GM13977 (cell line): ENCODE measurements around the gene TOGARAM2.

Experiments used
- DNase-seq: peaks from one replicate; pipeline ENCODE4 v3.0.0; 2012; ENCODE audit warnings: low spot score
- in situ Hi-C: fragments of 300-500 bp; cut with MboI; formaldehyde crosslinking; loops from one replicate; pipeline ENCODE4 v1.12.0; 2022; ENCODE audit warnings: low sequenced_read_pairs, low pct_unique_long_range_greater_than_20kb, mixed read lengths, inconsistent platforms; ENCODE audit not compliant: unreplicated experiment
- TF ChIP-seq, protein P1 (sequence below): IDR thresholded peaks from 2 replicates; pipeline ENCODE4 v1.5.1; 2012; ENCODE audit warnings: mild to moderate bottlenecking, control low read depth; ENCODE audit not compliant: insufficient read depth; ENCODE audit errors: extremely low read depth, missing control alignments

Gene TOGARAM2

DNA sequence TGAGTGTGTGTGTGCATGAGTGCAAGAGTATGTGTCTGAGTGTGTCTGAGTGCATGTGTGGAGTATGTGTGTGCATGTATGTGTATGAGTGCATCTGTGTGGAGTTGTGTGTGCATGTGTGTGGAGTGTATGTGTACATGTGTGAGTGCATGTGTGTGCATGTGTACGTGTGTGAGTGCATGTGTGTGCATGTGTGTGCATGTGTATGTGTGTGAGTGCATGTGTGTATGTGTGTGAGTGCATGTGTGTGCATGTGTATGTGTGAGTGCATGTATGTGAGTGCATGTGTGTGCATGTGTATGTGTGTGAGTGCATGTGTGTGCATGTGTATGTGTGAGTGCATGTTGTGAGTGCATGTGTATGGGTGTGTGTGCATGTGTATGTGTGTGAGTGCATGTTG lies 23.7 kb downstream of the TOGARAM2 start:
- TF ChIP-seq, protein P1, sequence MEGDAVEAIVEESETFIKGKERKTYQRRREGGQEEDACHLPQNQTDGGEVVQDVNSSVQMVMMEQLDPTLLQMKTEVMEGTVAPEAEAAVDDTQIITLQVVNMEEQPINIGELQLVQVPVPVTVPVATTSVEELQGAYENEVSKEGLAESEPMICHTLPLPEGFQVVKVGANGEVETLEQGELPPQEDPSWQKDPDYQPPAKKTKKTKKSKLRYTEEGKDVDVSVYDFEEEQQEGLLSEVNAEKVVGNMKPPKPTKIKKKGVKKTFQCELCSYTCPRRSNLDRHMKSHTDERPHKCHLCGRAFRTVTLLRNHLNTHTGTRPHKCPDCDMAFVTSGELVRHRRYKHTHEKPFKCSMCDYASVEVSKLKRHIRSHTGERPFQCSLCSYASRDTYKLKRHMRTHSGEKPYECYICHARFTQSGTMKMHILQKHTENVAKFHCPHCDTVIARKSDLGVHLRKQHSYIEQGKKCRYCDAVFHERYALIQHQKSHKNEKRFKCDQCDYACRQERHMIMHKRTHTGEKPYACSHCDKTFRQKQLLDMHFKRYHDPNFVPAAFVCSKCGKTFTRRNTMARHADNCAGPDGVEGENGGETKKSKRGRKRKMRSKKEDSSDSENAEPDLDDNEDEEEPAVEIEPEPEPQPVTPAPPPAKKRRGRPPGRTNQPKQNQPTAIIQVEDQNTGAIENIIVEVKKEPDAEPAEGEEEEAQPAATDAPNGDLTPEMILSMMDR = no peak
- in situ Hi-C loops = no loop called here

DNA sequence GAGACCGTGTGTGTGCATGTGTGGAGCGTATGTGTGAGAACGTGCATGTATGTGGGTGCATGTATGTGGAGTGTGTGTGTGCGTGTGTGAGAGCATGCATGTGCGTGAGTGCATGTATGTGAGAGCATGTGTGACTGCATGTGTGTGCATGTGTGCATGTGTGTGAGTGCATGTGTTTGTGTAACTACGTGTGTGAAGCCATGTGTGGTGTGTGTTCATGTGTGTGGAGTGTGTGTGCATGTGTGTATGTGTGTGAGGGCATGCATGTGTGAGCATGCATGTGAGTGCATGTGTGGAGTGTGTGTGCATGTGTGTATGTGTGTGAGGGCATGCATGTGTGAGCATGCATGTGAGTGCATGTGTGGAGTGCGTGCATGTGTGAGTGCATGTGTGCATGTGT lies 24.2 kb downstream of the TOGARAM2 start:
- no peak for DNase-seq
- TF ChIP-seq, protein P1 = no peak
- in situ Hi-C loops = no loop called here

More for the DNA sequence above, 23.7 kb downstream of the TOGARAM2 start:
- no peak for DNase-seq

DNA sequence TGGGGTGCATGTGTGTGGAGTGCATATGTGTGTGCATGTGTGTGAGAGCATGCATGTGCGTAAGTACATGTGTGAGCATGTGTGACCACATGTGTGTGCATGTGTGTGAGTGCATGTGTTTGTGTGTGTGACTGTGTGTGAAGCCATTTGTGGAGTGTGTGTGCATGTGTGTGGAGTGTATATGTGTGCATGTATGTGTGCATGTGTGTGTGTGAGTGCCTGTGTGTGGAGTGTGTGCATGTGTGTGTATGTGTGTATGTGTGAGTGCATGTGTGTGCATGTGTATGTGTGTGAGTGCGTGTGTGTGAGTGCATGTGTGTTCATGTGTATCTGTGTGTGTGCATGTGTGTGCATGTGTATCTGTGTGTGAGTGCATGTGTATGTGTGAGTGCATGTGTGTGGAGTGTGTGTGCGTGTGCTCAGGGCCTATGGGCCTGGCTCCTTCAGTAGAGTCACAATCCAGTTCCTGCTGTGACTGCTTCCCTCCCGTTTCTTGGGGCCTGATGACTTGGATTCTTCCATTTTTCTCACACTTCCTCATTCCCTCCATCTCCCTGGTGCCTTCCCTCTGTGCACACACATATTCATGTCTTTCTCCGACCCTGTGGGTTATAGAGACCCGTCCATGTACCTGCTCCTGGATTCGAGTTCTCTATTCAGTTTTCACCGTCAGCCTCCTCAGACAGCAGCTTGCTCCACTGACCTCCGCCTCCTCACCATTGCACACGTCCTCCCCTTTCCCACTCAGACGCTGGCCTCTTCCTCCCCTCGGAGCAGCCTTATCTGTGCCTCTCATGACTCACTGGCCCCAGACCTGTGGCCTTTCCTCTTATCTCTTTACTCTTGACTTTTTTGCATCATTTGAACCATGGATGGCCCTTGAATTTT lies 25.2 kb downstream of the TOGARAM2 start:
- TF ChIP-seq, protein P1 = no peak
- in situ Hi-C loops = no loop called here
- no peak for DNase-seq

DNA sequence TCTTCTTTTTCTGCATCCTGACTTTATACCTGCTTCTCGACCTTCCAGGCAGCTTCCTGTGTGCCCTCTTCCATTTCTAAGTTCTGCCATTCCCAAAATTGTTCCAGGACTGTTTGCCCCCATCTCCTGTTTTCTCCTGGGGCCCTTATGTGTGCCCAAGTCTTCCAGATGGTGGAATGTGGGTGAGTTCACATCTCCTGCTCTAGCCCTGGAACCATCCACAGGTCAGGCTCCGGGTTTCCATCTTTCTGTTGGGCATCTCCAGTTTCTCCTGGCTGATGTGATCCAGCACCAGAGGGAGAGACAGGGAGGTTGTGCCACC lies 25.8 kb downstream of the TOGARAM2 start:
- TF ChIP-seq, protein P1 = no peak
- DNase-seq = no peak
- in situ Hi-C loops = no loop called here

DNA sequence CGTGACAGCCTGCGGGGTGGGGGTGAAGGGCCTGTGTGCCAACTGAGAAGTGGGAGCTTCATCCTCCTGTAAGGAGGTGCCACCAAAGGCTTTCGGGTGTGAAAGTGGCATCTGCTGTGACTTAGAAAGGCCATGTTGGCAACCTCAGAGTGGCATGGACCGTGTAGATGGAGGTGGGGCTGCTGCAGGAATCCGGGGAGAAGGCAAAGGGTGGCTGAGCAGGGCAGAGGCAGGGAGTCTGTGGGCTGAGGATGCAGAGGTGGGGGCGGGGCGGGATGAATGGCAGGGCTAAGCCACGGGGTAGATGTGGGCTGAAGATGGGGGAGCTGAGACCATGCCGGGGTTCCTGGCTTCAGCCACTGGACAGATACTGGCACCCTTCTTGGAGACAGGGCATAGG lies 28.2 kb downstream of the TOGARAM2 start:
- TF ChIP-seq, protein P1 = no peak
- in situ Hi-C loops = no loop called here
- no peak for DNase-seq

DNA sequence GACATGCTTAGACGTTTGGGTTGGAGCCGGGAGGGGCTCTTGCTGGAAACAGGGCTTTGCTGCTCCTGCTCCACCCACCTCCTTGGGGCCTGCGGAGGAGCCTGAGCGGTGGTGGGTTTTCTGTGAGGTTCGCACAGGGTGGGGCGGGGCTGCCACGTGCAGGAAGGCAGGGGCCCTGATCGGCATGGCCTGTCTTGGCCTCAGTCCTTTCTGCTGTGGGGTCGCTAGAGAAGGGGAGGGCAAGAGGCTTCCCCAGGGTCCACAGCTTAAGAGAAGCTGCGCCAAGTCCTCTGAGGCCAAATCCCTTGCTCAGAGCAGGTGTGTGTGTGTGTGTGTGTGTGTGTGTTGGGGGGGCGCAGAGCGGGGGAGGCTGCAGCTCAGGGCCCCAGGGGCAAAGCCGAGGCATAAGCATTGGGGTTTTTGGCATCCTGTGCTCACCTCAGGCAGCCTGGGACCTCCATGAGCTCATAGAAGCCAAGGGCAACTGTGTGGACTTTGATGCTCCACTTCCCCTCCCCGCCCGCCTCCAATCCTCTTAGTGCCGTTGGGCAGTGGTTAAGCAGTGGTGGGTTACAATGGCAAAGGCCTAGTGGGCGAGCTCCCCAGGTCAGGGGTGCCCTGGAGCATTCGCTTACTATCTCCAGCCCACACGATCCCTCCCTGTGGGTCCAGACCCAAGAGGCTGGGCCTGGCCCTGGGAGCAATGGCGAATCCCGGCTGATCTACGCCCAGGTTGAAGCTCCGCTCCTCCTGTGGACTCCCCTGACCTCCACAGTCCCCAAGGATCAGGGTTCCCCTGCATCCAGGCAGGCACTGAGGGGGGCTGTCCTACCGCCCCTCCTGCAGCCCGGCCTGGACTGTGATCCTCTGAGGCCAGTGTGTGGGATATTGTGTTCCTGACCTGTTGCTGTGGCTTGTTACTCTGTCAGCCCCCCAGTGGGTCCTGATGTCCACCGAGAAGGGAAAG lies 28.9 kb downstream of the TOGARAM2 start:
- in situ Hi-C loops = no loop called here
- TF ChIP-seq, protein P1 = no peak
- DNase-seq = no peak
